GM12875 (cell line): ENCODE results near the gene EIF4A3.

Experiments used
- H3K4me3 ChIP-seq: one replicate; pipeline ENCODE4 v1.5.1; 2011; ENCODE audit warnings: low read depth, low read length, control low read depth
- CTCF ChIP-seq: IDR thresholded peaks from 2 replicates; pipeline ENCODE4 v1.5.1; 2011; ENCODE audit warnings: low read depth, mild to moderate bottlenecking, control low read depth, inconsistent platforms, low read length, moderate library complexity, borderline replicate concordance; ENCODE audit not compliant: insufficient read depth

The EIF4A3 gene

GRCh38 chr17:80182845-80183223, 35.9 kb upstream of the EIF4A3 start:
- no peak overlapping the region for H3K4me3 ChIP-seq
- no peak for TF ChIP-seq CTCF

GRCh38 chr17:80182118-80182844, 35.4 kb upstream of the EIF4A3 start:
- no peak overlapping the region for H3K4me3 ChIP-seq
- no peak for TF ChIP-seq CTCF

GRCh38 chr17:80181431-80181830, 34.5 kb upstream of the EIF4A3 start:
- no peak for TF ChIP-seq CTCF
- no peak overlapping the region for H3K4me3 ChIP-seq

GRCh38 chr17:80180192-80180591, 33.3 kb upstream of the EIF4A3 start:
- no peak for TF ChIP-seq CTCF
- no peak overlapping the region for H3K4me3 ChIP-seq

- TF ChIP-seq CTCF: no peak
- no peak overlapping the region for H3K4me3 ChIP-seq
Measured at GRCh38 chr17:80177986-80178595, 31.2 kb upstream of the EIF4A3 start.

GRCh38 chr17:80176757-80177156, 29.8 kb upstream of the EIF4A3 start:
- TF ChIP-seq CTCF: no peak
- H3K4me3 ChIP-seq: no peak overlapping the region

GRCh38 chr17:80173916-80174315, 27.0 kb upstream of the EIF4A3 start:
- no peak for TF ChIP-seq CTCF
- no peak overlapping the region for H3K4me3 ChIP-seq
